ENCODE data around the gene KNOP1. TPM values are rescaled to one million over a fixed set of nuclear protein-coding genes. Genes with fewer than 3 reads are reported as not detected.

The KNOP1 gene
- total and polyA plus RNA-seq, 2 donors (not counting 3 experiments of a cell fraction or from before 2014, with no cell fraction given): 6.7 to 33.5 TPM

DNA sequence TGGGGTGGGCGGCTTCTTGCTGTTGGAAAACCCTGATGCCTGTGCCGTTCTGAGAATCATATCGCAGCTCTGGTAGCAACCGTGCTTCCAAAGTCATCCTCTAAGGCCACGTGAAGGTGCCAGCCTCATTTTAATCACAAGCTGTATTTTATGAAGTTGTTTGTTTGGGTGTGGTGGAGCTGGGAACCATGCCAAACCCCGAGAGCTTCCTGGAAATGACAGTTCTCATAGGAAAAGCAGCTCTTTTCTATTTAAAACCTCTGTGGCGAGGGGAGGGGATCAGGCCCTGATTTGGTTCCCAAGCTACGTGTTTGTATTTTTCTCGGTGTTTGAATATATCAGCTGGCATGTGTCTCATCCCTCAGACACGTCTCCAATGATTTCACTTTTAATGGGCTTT, 21.7 kb downstream of the KNOP1 start:
- FAIRE-seq (peak; percentile 89), DNase-seq (ENCODE audit: low read depth, low spot score) (peak; percentile 94)
- peak overlapping the region; percentile 23 for H3K4me2 ChIP-seq (ENCODE audit: insufficient read depth, low read length)
- peak overlapping the region; percentile 30 for H3K9ac ChIP-seq (replicated peaks; ENCODE audit: extremely low read depth, insufficient read depth, low read length)
- CTCF ChIA-PET: interaction anchor here (0.9 to 2.7 kb wide), 11 partner anchors 13 to 190 kb away, joined by 3 to 11 read pairs (median 5); partner anchors contain the start of genes GPRC5B, IQCK, KNOP1 and VPS35L
- peak overlapping the region; percentile 59 for H3K27ac ChIP-seq (ENCODE audit: insufficient read depth, low read depth, low read length)
- H3K4me1 ChIP-seq (ENCODE audit: control insufficient read depth, extremely low read depth, insufficient read depth, low read length): peaks cover 17% of the 10 kb centered on the region
- H3K79me2 ChIP-seq (ENCODE audit: control insufficient read depth, insufficient read depth, low read length): no peaks in the 10 kb centered on the region
- H3K9me1 ChIP-seq (replicated peaks; ENCODE audit: control insufficient read depth, extremely low read depth, insufficient read depth, low read length): no peaks in the 10 kb centered on the region
- dilution Hi-C loops (cut with MboI; ENCODE audit: extremely low pct_ligation_motif_present, low sequenced_read_pairs): no loop called here
- TF ChIP-seq CTCF (IDR thresholded peaks at IDR 0.05; ENCODE audit: extremely low read depth in 1 of 2, insufficient read depth in 1 of 2, low read depth in 1 of 2, low read length in 2 of 2): no peak
- peak; percentile 20 for TF ChIP-seq FOS (IDR thresholded peaks at IDR 0.05; ENCODE audit: borderline replicate concordance, insufficient read depth, low read length)
- no peak for TF ChIP-seq JUN (IDR thresholded peaks at IDR 0.05; ENCODE audit: borderline replicate concordance, insufficient read depth, insufficient read length, low read depth)
- no peak for TF ChIP-seq EZH2 (IDR thresholded peaks at IDR 0.05; ENCODE audit: borderline replicate concordance, low read depth, low read length, severe bottlenecking)
- TF ChIP-seq MYC (IDR thresholded peaks at IDR 0.05; ENCODE audit: low read depth, low read length): no peak
- peak; percentile 64 for TF ChIP-seq POLR2AphosphoS5 (IDR thresholded peaks at IDR 0.05; ENCODE audit: insufficient read depth, low read depth, low read length)
- no peak for TF ChIP-seq POLR2A (IDR thresholded peaks at IDR 0.05; ENCODE audit: low read depth, low read length)
- TF ChIP-seq, protein P1, sequence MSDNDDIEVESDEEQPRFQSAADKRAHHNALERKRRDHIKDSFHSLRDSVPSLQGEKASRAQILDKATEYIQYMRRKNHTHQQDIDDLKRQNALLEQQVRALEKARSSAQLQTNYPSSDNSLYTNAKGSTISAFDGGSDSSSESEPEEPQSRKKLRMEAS (IDR thresholded peaks at IDR 0.05; ENCODE audit: insufficient read depth, insufficient read length): peak; percentile 55
- no peak for TF ChIP-seq GATA2 (IDR thresholded peaks at IDR 0.05; ENCODE audit: insufficient read depth, insufficient read length, low read depth, low read length)
- intact Hi-C loops (cut with micrococcal nuclease): loop anchor here (1.0 to 10.0 kb wide), 3 partner anchors 22 to 190 kb away; partner anchors contain the start of genes IQCK and KNOP1
- no peaks in the 10 kb centered on the region for H3K27me3 ChIP-seq (ENCODE audit: control insufficient read depth in 2 of 2, insufficient read depth in 2 of 2, low read length in 2 of 2)
- no peak overlapping the region for H2AFZ ChIP-seq (ENCODE audit: low read depth, low read length)
- BruUV-seq (replicated peaks): no TSS peak
- H3K36me3 ChIP-seq (ENCODE audit: control insufficient read depth in 2 of 2, extremely low read depth in 1 of 2, insufficient read depth in 2 of 2, low read length in 2 of 2): peaks cover 6 to 18% of the 10 kb centered on the region in 2 experiments
- no peaks in the 10 kb centered on the region for H4K20me1 ChIP-seq (replicated peaks; ENCODE audit: control insufficient read depth, extremely low read depth, insufficient read depth, low read length)
- no peaks in the 10 kb centered on the region for H3K9me3 ChIP-seq (replicated peaks; ENCODE audit: control insufficient read depth, insufficient read depth, low read length)
- POLR2A ChIA-PET: no interaction called here
- no peak overlapping the region for H3K4me3 ChIP-seq (replicated peaks in 1 of 3; ENCODE audit: insufficient read depth in 1 of 3, low read depth in 1 of 3, low read length in 3 of 3)

Data from endothelial cell of umbilical vein (primary cell).